ENCODE data around the gene CWC22.
"Not testable (repeated sequence)": the region's sequence is repeated elsewhere in the genome, so short reads cannot be mapped to it uniquely, and the experiment has no call there.

CWC22 gene

DNA sequence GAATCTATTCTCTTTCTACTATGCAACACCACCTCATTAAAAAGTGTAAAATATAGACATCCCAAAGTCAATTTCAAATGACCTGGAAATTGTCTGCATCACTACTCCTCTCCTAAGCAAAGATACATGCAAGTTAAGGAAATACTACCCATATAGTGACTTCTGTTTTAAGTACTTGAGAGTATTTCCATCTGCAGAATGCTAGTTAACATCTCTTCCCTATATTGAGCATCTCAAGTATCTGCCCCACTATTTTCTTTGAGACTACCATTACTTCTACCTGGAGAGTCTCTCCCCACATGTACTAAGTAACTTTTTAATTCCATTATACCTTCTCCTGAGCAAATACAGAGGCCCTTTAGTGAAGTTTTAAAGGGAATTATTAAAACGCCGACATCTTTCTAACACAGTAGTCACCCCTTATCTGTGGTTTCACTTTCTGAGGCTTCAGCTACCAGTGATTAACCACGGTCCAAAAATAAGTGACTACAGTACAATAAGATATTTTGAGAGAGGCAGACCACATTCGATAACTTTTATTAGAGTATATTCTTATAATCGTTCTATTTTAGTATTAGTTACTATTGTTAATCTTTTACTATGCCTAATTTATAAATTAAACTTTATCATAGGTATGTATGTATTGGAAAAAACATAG lies 21.8 kb downstream of the CWC22 start:
- ATAC-seq, result no peak
- no peak overlapping the region for H3K4me3 Mint-ChIP-seq
- H3K27me3 Mint-ChIP-seq, result no peaks in the 10 kb centered on the region
- no peak overlapping the region for H3K27ac Mint-ChIP-seq
- no peak for DNase-seq
- H3K4me1 Mint-ChIP-seq, result peaks cover 8% of the 10 kb centered on the region
- H3K9me3 Mint-ChIP-seq, result no peaks in the 10 kb centered on the region

DNA sequence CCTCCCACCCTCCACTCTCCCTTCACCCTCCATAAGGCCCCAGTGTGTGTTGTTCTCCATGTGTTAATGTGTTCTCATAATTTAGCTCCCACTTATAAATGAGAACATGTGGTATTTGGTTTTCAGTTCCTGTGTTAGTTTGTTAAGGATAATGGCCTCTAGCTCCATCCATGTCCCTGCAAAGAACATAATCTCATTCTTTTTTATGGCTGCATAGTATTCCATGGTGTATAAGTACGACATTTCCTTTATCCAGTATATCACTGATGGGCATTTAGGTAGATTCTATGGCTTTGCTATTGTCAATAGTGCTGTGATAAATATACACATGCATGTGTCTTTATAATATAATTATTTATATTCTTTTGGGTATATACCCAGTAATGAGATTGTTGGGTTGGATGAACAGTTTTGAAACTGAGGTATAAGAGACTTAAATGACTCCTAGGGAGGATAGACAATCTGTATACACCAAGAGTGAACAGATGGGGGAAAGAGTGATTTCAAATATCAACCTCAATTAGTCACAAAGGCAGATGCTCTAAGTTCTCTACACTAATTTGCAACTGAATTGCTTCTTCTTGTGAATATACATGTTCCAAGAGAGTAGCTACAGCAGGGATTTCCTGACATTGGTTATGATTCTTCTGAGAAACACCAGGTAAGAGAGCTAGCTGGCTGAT lies 23.7 kb downstream of the CWC22 start:
- Mint-ChIP-seq H3K27me3 (no peaks in the 10 kb centered on the region), H3K9me3 (no peaks in the 10 kb centered on the region), H3K4me3 (no peak overlapping the region), H3K4me1 (peaks cover 5% of the 10 kb centered on the region), H3K27ac (no peak overlapping the region)
- no peak for DNase-seq
- no peak for ATAC-seq

GRCh38 chr2:179981085-179981484 lies 26.0 kb downstream of the CWC22 start:
- Mint-ChIP-seq H3K4me1 (peaks cover 3% of the 10 kb centered on the region), H3K27ac (no peak overlapping the region)

GRCh38 chr2:179974761-179975160 lies 32.3 kb downstream of the CWC22 start:
- DNase-seq (no peak), ATAC-seq (no peak)
- Mint-ChIP-seq H3K4me1 (no peaks in the 10 kb centered on the region), H3K4me3 (no peak overlapping the region), H3K27ac (no peak overlapping the region), H3K9me3 (no peaks in the 10 kb centered on the region), H3K27me3 (no peaks in the 10 kb centered on the region)

More at GRCh38 chr2:179981085-179981484, 26.0 kb downstream of the CWC22 start:
- no peak overlapping the region for H3K4me3 Mint-ChIP-seq
- no peaks in the 10 kb centered on the region for H3K27me3 Mint-ChIP-seq
- ATAC-seq, result no peak
- H3K9me3 Mint-ChIP-seq, result no peaks in the 10 kb centered on the region
- DNase-seq, result no peak

- no peak overlapping the region for H3K4me3 Mint-ChIP-seq
- no peak for ATAC-seq
- no peak for DNase-seq
- H3K27me3 Mint-ChIP-seq, result no peaks in the 10 kb centered on the region
- H3K27ac Mint-ChIP-seq, result peak overlapping the region in 1 of 2 donors; percentile 44
- H3K4me1 Mint-ChIP-seq, result peaks cover 9% of the 10 kb centered on the region
- no peaks in the 10 kb centered on the region for H3K9me3 Mint-ChIP-seq
Measured at GRCh38 chr2:179966778-179967394, 40.2 kb downstream of the CWC22 start.

GRCh38 chr2:179965291-179966258 lies 41.5 kb downstream of the CWC22 start:
- no peak for ATAC-seq
- Mint-ChIP-seq H3K4me1 (peaks cover 9% of the 10 kb centered on the region), H3K9me3 (no peaks in the 10 kb centered on the region), H3K27ac (peak overlapping the region; percentile 50 to 74), H3K27me3 (no peaks in the 10 kb centered on the region), H3K4me3 (no peak overlapping the region)
- DNase-seq, result no peak

DNA sequence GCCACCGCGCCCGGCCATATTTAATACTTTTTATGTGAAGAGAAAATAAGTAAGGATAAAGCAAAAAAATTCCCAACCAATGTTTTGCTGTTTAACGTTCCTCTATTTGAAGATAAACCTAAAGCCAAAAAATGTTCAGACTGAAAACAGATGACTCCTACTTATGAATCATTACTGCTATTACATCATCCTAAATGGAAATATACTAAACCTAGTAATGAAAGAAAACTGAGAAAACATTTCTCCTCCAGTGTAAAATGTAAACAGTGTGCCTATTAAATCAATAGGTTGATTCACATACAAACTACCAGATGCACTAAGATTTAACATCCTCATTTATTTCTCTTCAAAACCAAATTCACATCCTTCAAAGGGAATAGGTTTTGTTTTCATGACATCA lies 43.5 kb downstream of the CWC22 start:
- Mint-ChIP-seq H3K9me3 (no peaks in the 10 kb centered on the region), H3K4me3 (no peak overlapping the region), H3K27ac (peak overlapping the region; percentile 84 to 91), H3K4me1 (peaks cover 9% of the 10 kb centered on the region), H3K27me3 (no peaks in the 10 kb centered on the region)
- peak; percentile 77 for ATAC-seq
- no peak for DNase-seq

DNA sequence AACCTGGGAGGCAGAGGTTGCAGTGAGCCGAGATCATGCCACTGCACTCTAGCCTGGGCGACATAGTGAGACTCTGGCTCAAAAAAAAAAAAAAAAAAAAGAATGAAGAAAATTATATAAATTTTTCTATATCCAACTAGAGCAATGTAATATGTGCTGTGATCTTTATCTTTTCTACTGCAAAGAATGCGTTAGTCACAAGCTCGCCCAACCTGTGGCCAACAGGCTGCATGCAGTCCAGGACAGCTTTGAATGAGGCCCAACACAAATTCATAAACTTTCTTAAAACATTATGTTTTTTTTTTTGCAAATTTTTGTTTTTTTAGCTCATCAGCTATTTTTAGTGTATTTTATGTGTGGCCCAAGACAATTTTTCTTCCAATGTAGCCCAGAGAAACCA lies 48.8 kb downstream of the CWC22 start:
- H3K4me3 Mint-ChIP-seq, DNase-seq, H3K27me3 Mint-ChIP-seq, H3K27ac Mint-ChIP-seq, H3K4me1 Mint-ChIP-seq, H3K9me3 Mint-ChIP-seq, ATAC-seq: not testable (repeated sequence)

DNA sequence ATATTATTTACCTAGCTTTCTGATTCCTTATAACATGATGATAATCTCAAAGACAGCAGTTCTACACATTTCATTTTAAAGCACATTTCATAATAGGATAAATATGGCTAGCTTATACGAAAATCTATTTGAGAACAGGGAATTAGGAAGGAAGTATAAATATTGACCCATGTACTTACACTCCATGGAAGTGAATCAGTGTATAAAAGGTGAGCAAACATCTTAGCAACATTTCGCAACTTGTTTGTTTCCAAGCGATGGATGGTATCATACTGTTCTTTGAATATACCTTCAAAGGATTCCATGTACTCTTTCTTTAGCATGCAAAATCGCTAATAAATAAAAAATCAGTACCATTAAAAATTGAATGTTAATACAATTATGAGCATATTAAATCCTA lies 53.1 kb downstream of the CWC22 start:
- H3K4me3 Mint-ChIP-seq, result no peak overlapping the region
- no peak overlapping the region for H3K27ac Mint-ChIP-seq
- ATAC-seq (no peak), DNase-seq (no peak)
- no peaks in the 10 kb centered on the region for H3K9me3 Mint-ChIP-seq
- H3K27me3 Mint-ChIP-seq, result no peaks in the 10 kb centered on the region
- H3K4me1 Mint-ChIP-seq, result no peaks in the 10 kb centered on the region

DNA sequence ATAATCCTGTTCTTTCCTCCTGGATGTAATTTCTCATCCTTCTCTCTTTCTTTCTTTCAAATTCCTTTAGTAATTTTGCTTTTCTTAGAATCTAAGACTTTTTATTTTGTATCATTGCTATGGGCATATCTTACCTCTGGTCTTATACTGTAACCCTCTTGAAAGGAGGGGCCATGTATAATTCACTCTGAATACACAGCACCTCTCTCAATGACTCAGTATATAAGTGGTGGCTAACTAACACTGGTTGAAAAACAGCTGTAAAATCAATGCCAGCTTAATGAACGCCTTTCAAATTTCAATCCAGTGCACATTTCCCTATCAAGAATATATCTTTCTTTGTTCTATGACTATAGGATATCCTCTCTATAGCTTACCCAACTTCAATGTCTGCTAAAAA lies 53.7 kb downstream of the CWC22 start:
- ATAC-seq, result no peak
- Mint-ChIP-seq H3K27ac (no peak overlapping the region), H3K9me3 (no peaks in the 10 kb centered on the region), H3K27me3 (no peaks in the 10 kb centered on the region), H3K4me1 (no peaks in the 10 kb centered on the region), H3K4me3 (no peak overlapping the region)
- no peak for DNase-seq

- no peak overlapping the region for H3K4me3 Mint-ChIP-seq
- H3K9me3 Mint-ChIP-seq, result no peaks in the 10 kb centered on the region
- ATAC-seq (no peak), DNase-seq (no peak)
- H3K27ac Mint-ChIP-seq, result no peak overlapping the region
- no peaks in the 10 kb centered on the region for H3K27me3 Mint-ChIP-seq
- H3K4me1 Mint-ChIP-seq, result no peaks in the 10 kb centered on the region
Measured at GRCh38 chr2:179952658-179953057, 54.4 kb downstream of the CWC22 start.

- no peak for DNase-seq
- H3K9me3 Mint-ChIP-seq, result no peaks in the 10 kb centered on the region
- H3K27ac Mint-ChIP-seq, result peak overlapping the region in 1 of 2 donors; percentile 55
- ATAC-seq, result no peak
- H3K27me3 Mint-ChIP-seq, result no peaks in the 10 kb centered on the region
- no peaks in the 10 kb centered on the region for H3K4me1 Mint-ChIP-seq
- H3K4me3 Mint-ChIP-seq, result no peak overlapping the region
Measured at GRCh38 chr2:179951680-179952079, 55.4 kb downstream of the CWC22 start.

DNA sequence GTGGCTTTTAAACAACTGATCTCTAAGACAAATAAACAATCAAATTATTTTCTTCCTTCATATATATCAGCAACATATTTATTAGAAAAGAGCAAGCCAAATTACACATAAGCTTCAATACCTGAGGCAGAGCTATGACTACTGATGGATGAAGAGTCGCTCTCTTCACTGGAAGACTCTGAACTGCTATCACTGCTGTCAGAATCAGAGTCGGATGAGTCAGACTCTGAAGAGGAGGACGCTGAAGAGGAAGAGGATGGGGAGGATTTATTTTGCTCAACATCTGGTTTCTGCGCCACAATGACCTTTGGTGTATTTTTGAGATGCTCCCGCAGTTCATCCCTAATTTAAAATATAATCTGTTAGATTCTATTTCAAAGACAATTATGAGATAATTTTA lies 56.7 kb downstream of the CWC22 start:
- Mint-ChIP-seq H3K27me3 (no peaks in the 10 kb centered on the region), H3K4me1 (no peaks in the 10 kb centered on the region), H3K4me3 (no peak overlapping the region), H3K9me3 (no peaks in the 10 kb centered on the region), H3K27ac (no peak overlapping the region)
- DNase-seq (no peak), ATAC-seq (no peak)

- DNase-seq, result no peak
- no peak overlapping the region for H3K4me3 Mint-ChIP-seq
- no peak overlapping the region for H3K27ac Mint-ChIP-seq
- H3K9me3 Mint-ChIP-seq, result no peaks in the 10 kb centered on the region
- no peak for ATAC-seq
- no peaks in the 10 kb centered on the region for H3K27me3 Mint-ChIP-seq
- no peaks in the 10 kb centered on the region for H3K4me1 Mint-ChIP-seq
Measured at GRCh38 chr2:179949438-179949837, 57.7 kb downstream of the CWC22 start.

GRCh38 chr2:179948058-179948457 lies 59.0 kb downstream of the CWC22 start:
- DNase-seq, result no peak
- Mint-ChIP-seq H3K27me3 (no peaks in the 10 kb centered on the region), H3K4me3 (no peak overlapping the region), H3K9me3 (no peaks in the 10 kb centered on the region), H3K27ac (no peak overlapping the region), H3K4me1 (no peaks in the 10 kb centered on the region)
- ATAC-seq, result no peak

Data from stimulated activated naive CD8-positive, alpha-beta T cell treated with anti-CD3 and anti-CD28 coated beads, Interleukin-15, amount 100 ng/mL, for 72 hours (primary cell).